Gastroesophageal sphincter (tissue), 3 donors: ENCODE data around the gene ARHGEF9.

Experiments
- POLR2A ChIP-seq, 2 donors: fragments of 450-650 bp; IDR thresholded peaks; one replicate each; pipeline ENCODE4 v1.6.1; 2017; ENCODE audit warnings: antibody characterized with exemption in 2 of 2, mild to moderate bottlenecking in 2 of 2, moderate library complexity in 1 of 2
- POLR2AphosphoS5 ChIP-seq: sonication (generic); formaldehyde crosslinking; IDR thresholded peaks from one replicate; pipeline ENCODE4 v1.6.1; 2017; ENCODE audit warnings: antibody characterized with exemption
- TF ChIP-seq, protein P1 (sequence below), 4 experiments: fragments of 200-600 bp in 2 of 4; fragments of 450-650 bp in 2 of 4; sonication (generic) in 1 of 4; IDR thresholded peaks; one replicate each; pipeline ENCODE4 v1.5.1; 2017 to 2019; ENCODE audit warnings: antibody characterized with exemption in 4 of 4, mild to moderate bottlenecking in 2 of 4, moderate library complexity in 2 of 4

DNA sequence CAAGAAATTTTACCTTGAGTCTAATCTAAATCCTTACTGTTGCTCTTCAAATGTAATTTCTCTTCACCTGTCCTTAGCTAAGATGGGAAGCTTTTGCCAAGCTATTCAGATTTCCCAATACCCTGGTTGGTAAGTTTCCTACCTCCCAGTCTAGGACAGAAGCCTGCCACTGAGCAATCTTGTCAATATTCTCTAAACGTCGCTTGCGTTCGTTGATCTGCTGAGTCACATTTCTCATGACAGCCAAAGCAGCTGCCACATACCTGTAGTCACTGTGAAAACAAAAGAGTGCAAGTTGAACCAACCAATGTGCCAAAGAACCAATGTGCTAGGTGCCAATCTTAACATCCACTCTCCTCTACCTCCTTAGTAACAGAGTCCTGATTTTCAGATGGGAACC lies 111.1 kb downstream of the ARHGEF9 start:
- no peak for TF ChIP-seq POLR2AphosphoS5
- TF ChIP-seq, protein P1, sequence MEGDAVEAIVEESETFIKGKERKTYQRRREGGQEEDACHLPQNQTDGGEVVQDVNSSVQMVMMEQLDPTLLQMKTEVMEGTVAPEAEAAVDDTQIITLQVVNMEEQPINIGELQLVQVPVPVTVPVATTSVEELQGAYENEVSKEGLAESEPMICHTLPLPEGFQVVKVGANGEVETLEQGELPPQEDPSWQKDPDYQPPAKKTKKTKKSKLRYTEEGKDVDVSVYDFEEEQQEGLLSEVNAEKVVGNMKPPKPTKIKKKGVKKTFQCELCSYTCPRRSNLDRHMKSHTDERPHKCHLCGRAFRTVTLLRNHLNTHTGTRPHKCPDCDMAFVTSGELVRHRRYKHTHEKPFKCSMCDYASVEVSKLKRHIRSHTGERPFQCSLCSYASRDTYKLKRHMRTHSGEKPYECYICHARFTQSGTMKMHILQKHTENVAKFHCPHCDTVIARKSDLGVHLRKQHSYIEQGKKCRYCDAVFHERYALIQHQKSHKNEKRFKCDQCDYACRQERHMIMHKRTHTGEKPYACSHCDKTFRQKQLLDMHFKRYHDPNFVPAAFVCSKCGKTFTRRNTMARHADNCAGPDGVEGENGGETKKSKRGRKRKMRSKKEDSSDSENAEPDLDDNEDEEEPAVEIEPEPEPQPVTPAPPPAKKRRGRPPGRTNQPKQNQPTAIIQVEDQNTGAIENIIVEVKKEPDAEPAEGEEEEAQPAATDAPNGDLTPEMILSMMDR (IDR thresholded peaks at IDR 0.05), result no peak
- no peak for TF ChIP-seq POLR2A (IDR thresholded peaks at IDR 0.05)
